NB4 (cell line): ENCODE measurements around the gene MRPL51.

ENCODE experiments used
- MYC ChIP-seq: IDR thresholded peaks from 2 replicates; pipeline ENCODE4 v1.6.1; 2011; ENCODE audit warnings: low read depth, low read length
- POLR2A ChIP-seq: IDR thresholded peaks from 2 replicates; pipeline ENCODE4 v1.6.1; 2011; ENCODE audit warnings: mild to moderate bottlenecking; ENCODE audit not compliant: insufficient read length; ENCODE audit errors: extremely low read depth
- TF ChIP-seq, protein P1 (sequence below): IDR thresholded peaks from one replicate; pipeline ENCODE4 v1.5.1; 2012; ENCODE audit warnings: low read depth, low read length
- TF ChIP-seq, protein P2 (sequence below): IDR thresholded peaks from 2 replicates; pipeline ENCODE4 v1.6.1; 2011; ENCODE audit warnings: low read depth, low read length

DNA sequence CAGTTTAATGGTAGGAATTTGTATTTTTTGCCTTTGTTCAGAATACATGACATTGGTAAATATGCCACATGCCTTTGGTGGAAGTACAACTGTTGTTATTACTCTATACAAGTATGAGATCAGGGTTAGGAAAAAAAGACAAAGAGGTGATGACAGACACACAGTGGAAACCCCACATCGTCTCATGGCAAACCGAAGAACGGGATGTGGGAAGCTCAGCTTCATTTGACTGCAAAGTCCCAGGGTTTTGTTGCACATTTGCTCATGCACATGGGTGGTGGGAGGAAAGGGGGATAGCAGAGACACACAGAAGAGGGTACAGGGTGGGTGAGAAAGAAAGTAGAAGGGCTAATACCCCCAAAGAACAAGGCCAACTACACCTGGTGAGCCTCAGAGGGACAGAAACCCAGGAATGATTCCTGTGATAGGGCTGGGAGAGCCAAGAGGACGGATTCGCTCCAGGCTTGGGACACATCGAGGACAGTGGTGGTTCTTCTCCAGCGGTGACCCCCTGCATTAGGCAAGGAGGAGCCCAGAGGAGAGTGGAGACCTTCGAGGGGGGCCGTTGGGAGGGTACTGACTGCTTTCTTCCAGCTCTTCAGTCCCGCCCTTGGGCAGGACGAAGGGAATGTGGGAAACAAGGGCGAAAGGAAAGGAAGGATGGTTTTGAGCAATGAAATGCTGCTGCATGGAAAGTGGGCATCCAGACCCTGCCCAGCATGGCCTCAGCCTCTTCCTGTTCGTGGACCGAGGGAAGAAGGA is 30.6 kb downstream of the MRPL51 start:
- no peak for TF ChIP-seq POLR2A
- TF ChIP-seq, protein P1, sequence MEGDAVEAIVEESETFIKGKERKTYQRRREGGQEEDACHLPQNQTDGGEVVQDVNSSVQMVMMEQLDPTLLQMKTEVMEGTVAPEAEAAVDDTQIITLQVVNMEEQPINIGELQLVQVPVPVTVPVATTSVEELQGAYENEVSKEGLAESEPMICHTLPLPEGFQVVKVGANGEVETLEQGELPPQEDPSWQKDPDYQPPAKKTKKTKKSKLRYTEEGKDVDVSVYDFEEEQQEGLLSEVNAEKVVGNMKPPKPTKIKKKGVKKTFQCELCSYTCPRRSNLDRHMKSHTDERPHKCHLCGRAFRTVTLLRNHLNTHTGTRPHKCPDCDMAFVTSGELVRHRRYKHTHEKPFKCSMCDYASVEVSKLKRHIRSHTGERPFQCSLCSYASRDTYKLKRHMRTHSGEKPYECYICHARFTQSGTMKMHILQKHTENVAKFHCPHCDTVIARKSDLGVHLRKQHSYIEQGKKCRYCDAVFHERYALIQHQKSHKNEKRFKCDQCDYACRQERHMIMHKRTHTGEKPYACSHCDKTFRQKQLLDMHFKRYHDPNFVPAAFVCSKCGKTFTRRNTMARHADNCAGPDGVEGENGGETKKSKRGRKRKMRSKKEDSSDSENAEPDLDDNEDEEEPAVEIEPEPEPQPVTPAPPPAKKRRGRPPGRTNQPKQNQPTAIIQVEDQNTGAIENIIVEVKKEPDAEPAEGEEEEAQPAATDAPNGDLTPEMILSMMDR = no peak
- no peak for TF ChIP-seq MYC
- TF ChIP-seq, protein P2, sequence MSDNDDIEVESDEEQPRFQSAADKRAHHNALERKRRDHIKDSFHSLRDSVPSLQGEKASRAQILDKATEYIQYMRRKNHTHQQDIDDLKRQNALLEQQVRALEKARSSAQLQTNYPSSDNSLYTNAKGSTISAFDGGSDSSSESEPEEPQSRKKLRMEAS = no peak
